ENCODE measurements around the gene KANK3. TPM values are rescaled to one million over a fixed set of nuclear protein-coding genes. Genes with fewer than 3 reads are reported as not detected.
"Not testable (repeated sequence)": the region's sequence is repeated elsewhere in the genome, so short reads cannot be mapped to it uniquely, and the experiment has no call there.

Gene KANK3
- total RNA-seq, 1 donor from 2014 or later, result 0.11 TPM

GRCh38 chr19:8371011-8371804 is 28.1 kb upstream of the KANK3 start:
- no peak for DNase-seq (ENCODE audit: low read depth)

- no peak for DNase-seq (ENCODE audit: low read depth)
These were observed 27.3 kb upstream of the KANK3 start for GRCh38 chr19:8370176-8371010.

GRCh38 chr19:8367327-8368001 is 24.4 kb upstream of the KANK3 start:
- peak; percentile 98 for DNase-seq (ENCODE audit: low read depth)

- no peak for DNase-seq (ENCODE audit: low read depth)
These were observed 23.9 kb upstream of the KANK3 start for GRCh38 chr19:8366961-8367326.

- no peak for DNase-seq (ENCODE audit: low read depth)
These were observed 23.1 kb upstream of the KANK3 start for GRCh38 chr19:8366121-8366581.

- peak; percentile 53 for DNase-seq (ENCODE audit: low read depth)
These were observed 21.0 kb upstream of the KANK3 start, which contains the start of gene ANGPTL4 for GRCh38 chr19:8363803-8364771. Gene ANGPTL4, plus strand, starts transcription at chr19:8364155. Its CDS starts 167 bp downstream, at chr19:8364322.

- peak; percentile 98 for DNase-seq (ENCODE audit: low read depth)
These were observed 19.1 kb upstream of the KANK3 start for GRCh38 chr19:8361921-8362793.

- no peak for DNase-seq (ENCODE audit: low read depth)
These were observed 17.1 kb upstream of the KANK3 start for GRCh38 chr19:8360196-8360595.

GRCh38 chr19:8358948-8359347 is 15.9 kb upstream of the KANK3 start:
- DNase-seq (ENCODE audit: low read depth), result no peak

GRCh38 chr19:8357007-8357521 is 14.0 kb upstream of the KANK3 start:
- DNase-seq (ENCODE audit: low read depth), result no peak

GRCh38 chr19:8355631-8356402 is 12.8 kb upstream of the KANK3 start:
- peak; percentile 67 for DNase-seq (ENCODE audit: low read depth)

GRCh38 chr19:8352845-8353244 is 9.8 kb upstream of the KANK3 start:
- not testable (repeated sequence) for DNase-seq (ENCODE audit: low read depth)

- DNase-seq (ENCODE audit: low read depth), result no peak
These were observed 9.2 kb upstream of the KANK3 start for GRCh38 chr19:8352134-8352827.

- DNase-seq (ENCODE audit: low read depth), result not testable (repeated sequence)
These were observed 6.7 kb upstream of the KANK3 start for GRCh38 chr19:8349629-8350372.

- DNase-seq (ENCODE audit: low read depth), result no peak
These were observed 402 bp upstream of the KANK3 start for GRCh38 chr19:8343483-8343844.

- DNase-seq (ENCODE audit: low read depth), result no peak
These were observed 762 bp downstream of the KANK3 start for GRCh38 chr19:8342316-8342683.

- DNase-seq (ENCODE audit: low read depth), result not testable (repeated sequence)
These were observed 1.6 kb downstream of the KANK3 start for GRCh38 chr19:8341504-8341903.
